BE2C (cell line): ENCODE measurements around the gene MMP23B.

Experiments used
- DNase-seq: peaks from one replicate; pipeline ENCODE4 v3.0.0-alpha.2; 2020
- H3K27me3 ChIP-seq: fragments of 250-450 bp; sonication (Bioruptor Pico); 2 replicates; pipeline ENCODE4 v1.5.1; 2020; ENCODE audit warnings: mild to moderate bottlenecking
- H3K36me3 ChIP-seq: fragments of 250-450 bp; sonication (Bioruptor Pico); 2 replicates; pipeline ENCODE4 v1.5.1; 2020; ENCODE audit warnings: mild to moderate bottlenecking
- H3K4me1 ChIP-seq: fragments of 250-450 bp; sonication (Bioruptor Pico); 2 replicates; pipeline ENCODE4 v1.5.1; 2020
- H3K4me3 ChIP-seq: 2 replicates; pipeline ENCODE4 v1.5.1; 2011; ENCODE audit warnings: low read depth, low read length
- H3K9me3 ChIP-seq: fragments of 250-450 bp; sonication (Bioruptor Pico); 2 replicates; pipeline ENCODE4 v1.5.1; 2020
- TF ChIP-seq, protein P1 (sequence below): IDR thresholded peaks from 2 replicates; pipeline ENCODE4 v1.5.1; 2012; ENCODE audit warnings: mild to moderate bottlenecking, low read depth, low read length

Gene MMP23B

DNA sequence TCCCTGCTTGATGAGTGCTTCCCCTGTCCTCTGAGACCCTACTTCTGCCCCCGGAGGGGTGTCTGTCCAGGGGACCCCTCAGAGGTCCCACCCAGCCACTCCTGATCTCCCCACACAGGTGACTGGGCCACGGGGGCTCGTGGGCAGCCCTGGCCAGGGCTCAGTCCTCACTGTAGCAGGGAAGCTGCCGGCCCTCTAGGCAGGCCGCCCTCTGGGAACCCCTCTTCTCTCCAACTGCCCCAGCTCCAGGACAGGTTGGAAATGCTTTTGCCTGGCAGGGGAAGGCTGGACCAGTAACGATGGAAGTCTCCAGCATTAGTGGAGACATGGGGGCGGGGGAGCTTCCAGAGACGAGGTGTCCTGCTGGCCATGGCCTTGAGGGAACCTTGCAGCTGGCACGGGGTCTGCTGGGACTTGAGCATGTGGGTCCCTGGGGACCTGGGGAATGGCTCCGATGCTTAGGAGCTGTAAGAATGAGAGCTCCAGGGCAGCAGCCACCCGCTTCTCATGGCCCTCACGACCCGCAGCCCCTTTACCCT, 28.9 kb upstream of the MMP23B start:
- no peaks in the 10 kb centered on the region for H3K36me3 ChIP-seq
- peaks cover 4% of the 10 kb centered on the region for H3K27me3 ChIP-seq
- peaks cover 10% of the 10 kb centered on the region for H3K4me1 ChIP-seq
- TF ChIP-seq, protein P1, sequence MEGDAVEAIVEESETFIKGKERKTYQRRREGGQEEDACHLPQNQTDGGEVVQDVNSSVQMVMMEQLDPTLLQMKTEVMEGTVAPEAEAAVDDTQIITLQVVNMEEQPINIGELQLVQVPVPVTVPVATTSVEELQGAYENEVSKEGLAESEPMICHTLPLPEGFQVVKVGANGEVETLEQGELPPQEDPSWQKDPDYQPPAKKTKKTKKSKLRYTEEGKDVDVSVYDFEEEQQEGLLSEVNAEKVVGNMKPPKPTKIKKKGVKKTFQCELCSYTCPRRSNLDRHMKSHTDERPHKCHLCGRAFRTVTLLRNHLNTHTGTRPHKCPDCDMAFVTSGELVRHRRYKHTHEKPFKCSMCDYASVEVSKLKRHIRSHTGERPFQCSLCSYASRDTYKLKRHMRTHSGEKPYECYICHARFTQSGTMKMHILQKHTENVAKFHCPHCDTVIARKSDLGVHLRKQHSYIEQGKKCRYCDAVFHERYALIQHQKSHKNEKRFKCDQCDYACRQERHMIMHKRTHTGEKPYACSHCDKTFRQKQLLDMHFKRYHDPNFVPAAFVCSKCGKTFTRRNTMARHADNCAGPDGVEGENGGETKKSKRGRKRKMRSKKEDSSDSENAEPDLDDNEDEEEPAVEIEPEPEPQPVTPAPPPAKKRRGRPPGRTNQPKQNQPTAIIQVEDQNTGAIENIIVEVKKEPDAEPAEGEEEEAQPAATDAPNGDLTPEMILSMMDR: no peak
- DNase-seq: peak; percentile 78
- H3K4me3 ChIP-seq: no peak overlapping the region
- H3K9me3 ChIP-seq: no peaks in the 10 kb centered on the region

DNA sequence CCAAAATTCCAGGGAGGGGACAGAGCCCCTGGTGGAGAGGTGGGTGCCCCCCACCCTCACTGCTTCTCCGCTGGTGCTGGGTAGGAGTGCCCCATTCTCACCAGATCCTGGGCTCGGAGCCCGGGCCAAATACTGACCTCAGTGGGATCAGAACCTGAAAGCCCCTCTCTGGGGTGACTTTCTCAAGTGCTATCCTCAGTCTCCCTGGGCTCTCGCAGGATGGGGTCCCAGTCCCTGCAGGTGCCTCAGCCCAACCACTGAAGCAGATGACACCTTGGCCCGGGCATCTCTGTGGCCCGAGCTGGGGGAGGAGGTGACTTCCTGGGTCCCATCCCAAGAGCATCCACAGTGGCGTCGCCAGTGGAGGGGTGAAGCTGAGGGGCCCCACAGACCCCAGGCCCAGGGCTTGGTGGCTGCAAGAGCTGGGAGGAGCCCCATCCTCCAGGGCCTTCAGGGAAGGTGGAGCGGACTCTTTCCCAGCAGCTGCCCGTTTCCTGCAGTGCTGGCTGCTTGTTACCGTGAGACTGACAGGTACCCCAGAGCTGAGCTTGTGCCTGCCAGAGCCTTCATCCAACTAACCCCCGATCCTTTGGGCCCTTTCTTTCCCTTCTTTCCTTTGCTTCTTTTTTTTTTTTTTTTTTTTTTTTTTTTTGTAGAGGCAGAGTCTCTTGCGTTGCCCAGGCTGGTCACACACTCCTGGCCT, 28.2 kb upstream of the MMP23B start:
- TF ChIP-seq, protein P1: no peak
- Histone ChIP-seq H3K27me3 (peaks cover 4% of the 10 kb centered on the region), H3K36me3 (no peaks in the 10 kb centered on the region), H3K9me3 (no peaks in the 10 kb centered on the region), H3K4me1 (peaks cover 10% of the 10 kb centered on the region), H3K4me3 (no peak overlapping the region)
- DNase-seq: no peak

DNA sequence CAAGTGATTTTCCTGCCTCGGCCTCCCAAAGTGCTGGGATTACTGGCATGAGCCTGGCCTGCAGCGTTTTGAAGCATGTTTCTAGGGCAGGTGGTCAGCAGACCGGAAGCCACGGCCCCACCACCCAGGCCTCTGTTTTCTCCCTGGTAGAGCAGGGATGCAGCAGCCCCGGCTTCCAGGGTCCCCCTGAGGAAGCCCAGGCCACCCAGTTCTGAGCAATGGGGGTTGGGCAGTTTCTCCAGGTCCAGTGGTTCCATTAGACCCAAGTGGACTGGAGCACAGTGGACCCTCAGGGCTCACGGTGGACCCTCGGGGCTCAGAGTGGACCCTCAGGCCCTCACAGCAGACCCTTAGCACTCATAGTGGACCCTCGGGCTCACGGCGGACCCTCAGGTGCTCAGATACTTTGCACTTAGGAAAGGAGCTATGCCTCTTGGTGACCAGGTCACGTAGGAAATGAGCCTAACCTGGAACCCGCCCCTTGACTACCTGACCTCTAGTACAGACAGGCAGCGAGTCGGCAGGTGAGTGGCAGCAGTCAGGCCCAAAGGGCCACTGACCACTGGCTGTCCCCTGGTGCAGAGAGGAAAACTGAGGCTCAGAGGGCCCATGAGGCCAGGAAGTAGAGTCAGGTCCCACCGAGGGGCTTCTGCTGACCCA, 27.5 kb upstream of the MMP23B start:
- Histone ChIP-seq H3K4me3 (no peak overlapping the region), H3K4me1 (peaks cover 10% of the 10 kb centered on the region), H3K36me3 (no peaks in the 10 kb centered on the region), H3K27me3 (peaks cover 2% of the 10 kb centered on the region), H3K9me3 (no peaks in the 10 kb centered on the region)
- TF ChIP-seq, protein P1: no peak
- no peak for DNase-seq

DNA sequence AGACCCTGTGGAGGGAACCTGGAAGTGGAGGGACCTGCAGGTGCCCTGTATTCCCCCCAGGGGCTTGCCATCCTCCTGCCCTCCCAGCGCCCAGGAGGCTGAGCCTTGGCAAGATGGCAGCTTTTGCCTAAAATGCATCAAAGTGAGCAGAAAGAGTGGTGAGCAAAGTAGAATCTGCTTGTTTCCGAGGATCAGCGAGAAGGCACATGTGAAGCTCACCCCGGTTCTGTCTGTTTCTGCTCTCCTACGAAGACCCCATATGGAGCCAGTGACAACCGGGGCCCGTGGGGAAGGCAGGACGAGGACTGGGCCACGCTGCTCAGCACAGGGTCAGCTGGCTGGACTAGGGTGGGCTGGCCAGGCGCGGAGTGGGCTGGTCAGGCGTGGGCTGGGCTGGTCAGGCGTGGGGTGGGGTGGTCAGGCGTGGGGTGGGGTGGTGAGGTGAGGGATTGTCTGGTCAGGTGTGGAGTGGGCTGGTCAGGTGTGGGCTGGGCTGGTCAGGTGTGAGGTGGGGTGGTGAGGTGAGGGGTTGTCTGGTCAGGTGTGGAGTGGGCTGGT, 26.9 kb upstream of the MMP23B start:
- H3K27me3 ChIP-seq: no peaks in the 10 kb centered on the region
- no peaks in the 10 kb centered on the region for H3K36me3 ChIP-seq
- H3K4me1 ChIP-seq: peaks cover 13% of the 10 kb centered on the region
- DNase-seq: no peak
- no peaks in the 10 kb centered on the region for H3K9me3 ChIP-seq
- TF ChIP-seq, protein P1: no peak
- H3K4me3 ChIP-seq: no peak overlapping the region

DNA sequence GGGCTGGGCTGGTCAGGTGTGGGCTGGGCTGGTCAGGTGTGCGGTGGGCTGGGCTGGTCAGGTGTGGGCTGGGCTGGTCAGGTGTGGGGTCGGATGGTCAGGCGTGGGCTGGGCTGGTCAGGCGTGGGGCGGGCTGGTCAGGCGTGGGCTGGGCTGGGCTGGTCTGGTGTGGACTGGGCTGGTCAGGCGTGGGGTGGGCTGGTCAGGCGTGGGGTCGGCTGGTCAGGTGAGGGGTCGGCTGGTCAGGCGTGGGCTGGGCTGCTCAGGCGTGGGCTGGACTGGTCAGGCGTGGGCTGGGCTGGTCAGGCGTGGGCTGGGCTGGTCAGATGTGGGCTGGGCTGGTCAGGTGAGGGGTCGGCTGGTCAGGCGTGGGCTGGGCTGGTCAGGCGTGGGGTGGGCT, 26.2 kb upstream of the MMP23B start:
- Histone ChIP-seq H3K4me3 (no peak overlapping the region), H3K4me1 (peaks cover 15% of the 10 kb centered on the region), H3K36me3 (no peaks in the 10 kb centered on the region), H3K27me3 (no peaks in the 10 kb centered on the region), H3K9me3 (no peaks in the 10 kb centered on the region)
- TF ChIP-seq, protein P1: no peak
- no peak for DNase-seq

DNA sequence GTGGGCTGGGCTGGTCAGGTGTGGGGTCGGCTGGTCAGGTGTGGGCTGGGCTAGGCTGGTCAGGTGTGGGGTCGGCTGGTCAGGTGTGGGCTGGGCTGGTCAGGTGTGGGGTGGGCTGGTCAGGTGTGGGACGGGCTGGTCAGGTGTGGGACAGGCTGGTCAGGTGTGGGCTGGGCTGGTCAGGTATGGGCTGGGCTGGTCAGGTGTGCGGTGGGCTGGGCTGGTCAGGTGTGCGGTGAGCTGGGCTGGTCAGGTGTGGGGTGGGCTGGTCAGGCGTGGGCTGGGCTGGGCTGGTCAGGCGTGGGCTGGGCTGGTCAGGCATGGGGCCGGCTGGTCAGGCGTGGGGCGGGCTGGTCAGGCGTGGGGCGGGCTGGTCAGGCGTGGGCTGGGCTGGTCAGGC, 25.7 kb upstream of the MMP23B start:
- peak; percentile 13 for DNase-seq
- H3K9me3 ChIP-seq: no peaks in the 10 kb centered on the region
- H3K4me3 ChIP-seq: no peak overlapping the region
- no peaks in the 10 kb centered on the region for H3K27me3 ChIP-seq
- peaks cover 15% of the 10 kb centered on the region for H3K4me1 ChIP-seq
- TF ChIP-seq, protein P1: no peak
- no peaks in the 10 kb centered on the region for H3K36me3 ChIP-seq
